Fibroblast of the conjunctiva (primary cell): Measurements from ENCODE around the gene KDM1A.

Source experiments
- DNase-seq: peaks from one replicate; pipeline ENCODE4 v3.0.0-alpha.2; 2010; ENCODE audit warnings: low read depth

The KDM1A gene

DNA sequence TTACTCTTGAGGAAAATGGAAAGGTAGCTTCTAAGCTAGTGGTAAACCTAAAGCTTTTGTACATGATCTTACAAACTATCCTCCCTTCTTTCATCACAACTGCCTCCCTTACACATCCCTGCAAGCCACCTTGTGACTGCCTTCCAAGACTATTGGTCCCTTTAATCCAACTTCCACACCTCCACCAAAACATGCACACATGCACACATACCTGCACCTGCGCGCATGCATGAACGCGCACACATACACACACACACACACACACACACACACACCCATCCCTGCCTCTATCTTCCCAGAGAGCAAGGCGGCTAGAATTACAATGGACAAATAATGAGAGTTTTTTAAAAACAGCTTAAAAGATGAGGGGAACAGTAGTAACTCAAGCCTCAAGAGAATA is 91.1 kb downstream of the KDM1A start:
- DNase-seq: no peak

- DNase-seq: no peak
These were observed 92.6 kb downstream of the KDM1A start for GRCh38 chr1:23111600-23112535.

DNA sequence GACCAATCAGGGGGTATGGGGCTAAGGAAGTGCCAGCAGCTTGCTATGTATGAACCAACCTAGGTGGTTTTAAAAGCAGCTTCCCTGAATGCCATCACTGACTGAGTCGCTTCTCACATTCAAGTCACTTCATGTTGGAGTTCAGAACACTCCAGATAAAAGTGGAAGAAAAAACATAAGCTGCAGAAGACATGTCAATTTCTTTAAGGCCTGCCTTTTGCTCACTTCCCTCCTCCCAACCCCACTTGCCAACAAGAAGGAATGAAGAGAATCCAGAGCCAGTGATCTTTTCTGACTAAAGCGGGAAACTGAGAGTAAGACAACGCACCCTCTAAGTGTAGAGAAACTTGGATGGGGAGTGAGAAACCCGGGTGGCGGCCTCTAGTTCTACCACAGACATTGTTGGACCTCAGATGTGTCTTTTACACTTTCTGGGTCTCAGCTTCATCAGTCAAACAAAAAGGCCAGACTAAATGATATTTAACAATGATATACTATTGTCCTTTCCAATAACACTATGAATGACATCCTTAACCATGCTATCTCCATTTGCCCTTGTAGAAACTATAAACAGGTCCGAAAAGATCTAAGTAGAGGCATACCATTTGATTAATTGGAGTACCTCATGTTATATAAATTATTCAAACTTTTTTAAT is 95.3 kb downstream of the KDM1A start:
- no peak for DNase-seq

- DNase-seq: no peak
These were observed 97.1 kb downstream of the KDM1A start for GRCh38 chr1:23116216-23116836.

DNA sequence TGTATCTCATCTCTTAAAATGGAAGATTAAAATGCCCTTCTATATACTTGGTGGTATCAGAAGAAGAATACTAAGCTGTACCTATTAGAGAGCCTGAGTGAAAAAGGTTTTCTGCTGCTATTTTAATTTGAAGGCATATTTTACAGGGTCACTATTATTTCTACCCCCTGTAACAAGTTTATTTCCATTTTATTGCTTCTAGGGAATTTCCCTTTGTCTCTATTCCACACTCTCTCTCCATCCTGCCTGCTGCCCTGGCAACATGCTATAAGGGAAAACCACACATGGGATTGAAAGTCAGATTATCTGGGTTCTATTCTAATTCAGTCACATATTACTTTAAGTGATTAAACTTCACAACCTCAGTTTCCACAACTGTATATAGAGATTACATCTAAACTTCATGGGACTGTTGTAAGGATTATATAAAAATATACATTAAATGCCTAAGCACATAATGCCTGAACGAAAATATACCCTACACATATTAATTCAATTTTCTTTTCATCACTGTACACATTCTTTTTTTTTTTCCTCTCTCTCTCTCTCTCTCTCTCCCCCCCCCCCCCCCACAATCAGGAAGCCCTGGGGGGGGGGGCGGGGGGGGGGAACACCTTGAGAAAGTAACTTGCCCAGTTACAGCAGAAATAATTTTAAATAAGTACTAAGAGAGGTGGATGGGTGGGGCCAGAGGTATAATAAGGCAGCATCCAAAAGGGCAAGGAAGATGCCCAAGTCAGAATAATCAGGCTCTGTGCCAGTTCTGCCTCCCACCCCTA is 97.8 kb downstream of the KDM1A start:
- no peak for DNase-seq

DNA sequence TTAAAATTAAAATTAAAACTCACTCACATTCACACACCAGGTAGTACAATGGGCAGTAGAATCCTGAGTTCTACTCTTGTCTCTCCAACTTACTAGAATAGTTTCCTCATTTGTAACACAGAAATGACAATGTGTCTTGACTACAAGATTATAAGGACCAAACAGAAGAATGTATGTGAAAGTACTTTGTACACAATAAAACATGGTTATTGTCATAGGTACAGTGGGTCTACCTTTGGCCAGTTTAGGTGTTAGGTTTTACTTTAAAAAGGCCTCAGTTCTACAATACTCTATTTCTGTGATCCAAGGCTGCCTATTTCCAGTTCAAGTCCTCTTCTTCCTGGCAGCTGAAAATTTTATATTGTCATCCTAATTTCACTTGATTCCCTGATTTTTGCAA is 99.1 kb downstream of the KDM1A start:
- DNase-seq: no peak

- no peak for DNase-seq
These were observed 99.9 kb downstream of the KDM1A start for GRCh38 chr1:23118957-23119792.

- no peak for DNase-seq
These were observed 101.1 kb downstream of the KDM1A start for GRCh38 chr1:23120383-23120782.

- DNase-seq: peak; percentile 47
These were observed 102.9 kb downstream of the KDM1A start for GRCh38 chr1:23122023-23122748.

DNA sequence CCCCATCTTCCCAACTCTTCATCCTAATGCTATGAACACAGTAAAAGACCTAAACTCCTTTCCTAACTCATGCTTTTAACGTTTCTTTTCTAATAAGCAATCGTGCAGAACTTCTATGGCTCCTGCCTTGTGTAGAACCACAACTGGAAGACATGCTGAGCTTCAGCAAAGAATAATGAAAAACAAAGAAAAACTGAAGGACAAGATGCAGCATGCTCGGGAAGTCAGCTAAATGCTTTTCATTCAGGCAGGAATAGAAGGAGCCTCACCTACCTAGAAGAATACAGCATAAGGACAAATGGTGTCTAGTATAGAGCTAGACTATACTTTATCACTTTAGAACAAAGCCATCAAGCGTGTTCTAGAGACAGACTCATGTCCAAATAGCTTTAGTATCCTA is 103.5 kb downstream of the KDM1A start:
- no peak for DNase-seq

DNA sequence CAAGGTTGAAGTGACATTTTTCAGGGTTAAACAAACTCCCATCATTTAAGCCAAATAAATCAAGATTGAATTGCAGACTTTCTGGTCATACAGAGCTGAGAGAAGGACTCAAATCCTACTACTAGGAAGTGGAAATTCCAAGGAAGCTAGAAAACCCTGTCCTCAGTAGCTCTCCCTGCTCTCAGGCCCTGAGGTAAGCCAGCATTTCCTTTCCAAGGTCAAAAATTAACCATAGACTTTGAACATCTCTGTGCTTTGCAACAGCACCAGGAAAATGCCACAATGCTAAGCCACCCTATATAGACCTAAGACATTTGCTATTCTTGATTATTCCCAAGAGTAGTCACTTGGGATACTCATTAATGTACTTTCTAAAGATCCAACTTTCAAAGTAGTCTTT is 104.3 kb downstream of the KDM1A start:
- no peak for DNase-seq

GRCh38 chr1:23124259-23125026 is 105.2 kb downstream of the KDM1A start:
- DNase-seq: no peak

DNA sequence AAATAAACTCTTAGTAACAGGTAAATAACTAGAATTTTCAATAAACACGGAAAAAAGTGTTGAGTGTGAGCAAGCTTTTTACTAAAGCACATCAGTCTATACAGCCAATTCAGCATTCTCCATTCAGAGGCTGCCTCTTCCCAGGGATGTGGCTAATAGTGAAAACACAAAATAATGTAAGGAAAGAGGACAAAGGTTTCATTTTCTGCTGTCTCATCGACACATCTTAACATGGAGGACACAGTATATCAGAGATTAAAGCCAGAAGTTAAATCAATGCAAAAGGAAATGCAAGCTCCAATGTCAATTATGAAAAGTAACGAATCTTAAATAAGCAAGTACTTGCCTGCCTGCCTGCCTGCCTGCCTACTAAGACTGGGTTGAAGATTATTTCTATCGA is 106.2 kb downstream of the KDM1A start:
- no peak for DNase-seq

DNA sequence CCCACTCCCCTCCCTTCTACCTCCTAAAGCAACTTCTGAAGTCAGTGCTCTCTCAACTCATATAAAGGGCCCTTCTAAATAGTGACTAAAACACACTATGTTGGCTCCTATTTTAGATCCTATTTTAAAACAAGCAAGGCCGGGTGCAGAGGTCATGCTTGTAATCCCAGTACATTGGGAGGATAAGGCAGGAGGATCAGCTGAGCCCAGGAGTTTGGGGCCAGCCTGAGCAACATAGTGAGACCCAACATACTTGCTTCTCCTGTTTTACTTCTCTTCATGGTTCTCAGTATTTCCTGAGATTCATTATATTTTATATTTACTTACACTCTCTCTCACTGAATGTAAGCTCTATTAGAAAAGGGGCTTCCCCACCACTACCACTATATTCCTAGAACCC is 106.9 kb downstream of the KDM1A start:
- DNase-seq: no peak

DNA sequence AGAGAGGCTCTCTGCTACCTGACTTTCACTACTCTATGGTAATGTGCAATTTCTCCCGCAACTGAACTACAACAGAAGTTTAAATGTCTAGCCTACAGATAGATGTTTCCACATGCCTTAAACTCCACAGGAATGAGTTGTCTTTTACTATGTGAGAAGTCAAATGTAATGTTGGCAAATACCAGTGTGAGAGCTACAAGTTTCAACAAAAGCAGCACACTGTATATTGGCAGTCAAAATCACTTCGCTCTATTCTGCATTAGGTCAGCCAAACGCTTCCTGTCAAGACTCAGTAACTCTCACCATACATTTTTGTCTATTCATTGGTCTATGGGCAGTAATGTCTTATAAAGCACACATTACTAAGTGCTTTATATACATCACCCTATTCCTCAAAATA is 107.5 kb downstream of the KDM1A start:
- peak; percentile 45 for DNase-seq

DNA sequence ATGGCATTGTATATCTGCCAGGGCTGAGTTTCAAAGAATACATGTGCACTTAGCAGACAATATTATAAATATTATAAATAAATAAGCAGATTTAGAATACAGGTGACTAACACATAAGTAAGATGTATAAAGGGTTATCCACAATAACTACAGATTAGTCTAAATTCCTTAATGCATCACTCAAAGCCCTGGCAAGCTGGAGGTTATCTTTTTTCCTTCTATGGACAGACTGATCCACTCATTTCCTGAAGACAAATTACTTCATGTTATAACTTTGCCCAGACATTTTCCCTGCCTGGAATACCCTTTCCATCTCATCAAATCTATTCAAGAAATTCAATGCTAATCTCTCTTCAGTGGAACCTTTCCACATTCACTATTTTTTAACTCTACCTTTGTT is 110.6 kb downstream of the KDM1A start:
- no peak for DNase-seq

GRCh38 chr1:23132033-23132432 is 112.8 kb downstream of the KDM1A start:
- DNase-seq: no peak
